ENCODE measurements around the gene CORIN. TPM values are rescaled to one million over a fixed set of nuclear protein-coding genes. Genes with fewer than 3 reads are reported as not detected.

The CORIN gene
- total and polyA plus RNA-seq, 2 of the 4 experiments (the other 2 are of a cell fraction), result 20.3 to 24.7 TPM

GRCh38 chr4:47718696-47719095 is 119.2 kb downstream of the CORIN start:
- Histone ChIP-seq H3K18ac (ENCODE audit: low read depth, low read length) (no peak overlapping the region), H2AFZ (replicated peaks; ENCODE audit: low read length, poor library complexity) (no peak overlapping the region), H4K20me1 (ENCODE audit: insufficient read depth, low read length) (no peaks in the 10 kb centered on the region), H3K4me1 (ENCODE audit: control insufficient read depth, insufficient read depth, low read length) (no peaks in the 10 kb centered on the region), H2BK120ac (ENCODE audit: low read depth, low read length) (no peak overlapping the region), H3K27me3 (ENCODE audit: control insufficient read depth, insufficient read depth, low read length) (peaks cover 4% of the 10 kb centered on the region; the same call in 1 of the 2 replicates), H3K4me3 (ENCODE audit: insufficient read depth, low read depth, low read length) (no peak overlapping the region), H2BK15ac (ENCODE audit: low read depth, low read length) (no peak overlapping the region), H2AK9ac (replicated peaks; ENCODE audit: low read depth, low read length, poor library complexity) (no peak overlapping the region), H3K14ac (replicated peaks; ENCODE audit: low read depth, low read length) (no peak overlapping the region), H2BK20ac (ENCODE audit: low read depth, low read length) (no peak overlapping the region), H3K9me3 (ENCODE audit: control insufficient read depth, insufficient read depth, low read length) (no peaks in the 10 kb centered on the region), H3K4me2 (ENCODE audit: low read depth, low read length) (no peak overlapping the region), H4K91ac (ENCODE audit: insufficient read depth, low read depth, low read length) (no peak overlapping the region), H3K4ac (ENCODE audit: low read depth, low read length) (no peak overlapping the region), H3K79me1 (ENCODE audit: low read depth in 1 of 2, low read length in 2 of 2) (no peaks in the 10 kb centered on the region), H3K27ac (ENCODE audit: insufficient read depth, low read length) (no peak overlapping the region), H3K9me1 (ENCODE audit: insufficient read depth, low read length) (no peaks in the 10 kb centered on the region; the same call in 1 of the 2 replicates), H3K36me3 (ENCODE audit: control insufficient read depth, insufficient read depth, low read length) (no peaks in the 10 kb centered on the region), H3K56ac (ENCODE audit: extremely low read depth, insufficient read depth, low read length) (no peak overlapping the region), H2BK5ac (ENCODE audit: low read depth, low read length, poor library complexity, severe bottlenecking) (no peak overlapping the region), H4K8ac (ENCODE audit: low read depth in 2 of 2, low read length in 2 of 2) (no peak overlapping the region), H4K5ac (ENCODE audit: low read depth, low read length) (no peak overlapping the region), H2AK5ac (ENCODE audit: low read depth, low read length) (no peak overlapping the region), H3K23ac (ENCODE audit: low read depth, low read length) (no peak overlapping the region), H3K9ac (ENCODE audit: low read depth, low read length) (no peak overlapping the region)
- in situ Hi-C loops (cut with MboI; ENCODE audit: low sequenced_read_pairs) (no loop called here), dilution Hi-C loops (cut with HindIII; ENCODE audit: low sequenced_read_pairs, unreplicated experiment) (no loop called here), intact Hi-C loops (cut with micrococcal nuclease) (no loop called here)
- ChIA-PET CTCF (interaction anchor here (1.0 to 1.1 kb wide), 2 partner anchors 9 to 118 kb away, joined by 3 read pairs; no protein-coding TSS in a partner anchor), POLR2A (ENCODE audit: unreplicated experiment) (no interaction called here)
- WGBS, 2 experiments (ENCODE audit: extremely low coverage in 2 of 2, insufficient read length in 1 of 2), result no CpG with 5 or more reads among the region's 2 CpGs
- DNase-seq, result no peak
- TF ChIP-seq SMC3 (IDR thresholded peaks at IDR 0.05; ENCODE audit: low read depth, low read length) (no peak), MAFK (IDR thresholded peaks at IDR 0.05; ENCODE audit: low read depth, low read length) (no peak), RAD21 (IDR thresholded peaks at IDR 0.05; ENCODE audit: low read length) (no peak), CHD1 (IDR thresholded peaks at IDR 0.05; ENCODE audit: low read depth, low read length) (no peak), MAZ (IDR thresholded peaks at IDR 0.05; ENCODE audit: borderline replicate concordance, low read depth, low read length) (no peak), MXI1 (IDR thresholded peaks at IDR 0.05; ENCODE audit: borderline replicate concordance, low read depth, low read length) (no peak), CTCF (conservative IDR thresholded peaks at IDR 0.05; ENCODE audit: low read depth, low read length) (no peak), CEBPB (IDR thresholded peaks at IDR 0.05; ENCODE audit: low read depth, low read length) (no peak), USF2 (IDR thresholded peaks at IDR 0.05; ENCODE audit: low read depth, low read length) (no peak), NFE2L2 (IDR thresholded peaks at IDR 0.05; ENCODE audit: low read depth, low read length) (no peak), FOS (IDR thresholded peaks at IDR 0.05; ENCODE audit: low read depth, low read length) (no peak), BHLHE40 (IDR thresholded peaks at IDR 0.05; ENCODE audit: low read depth, low read length) (no peak), RFX5 (IDR thresholded peaks at IDR 0.05; ENCODE audit: low read depth, low read length) (no peak)
- no TSS peak for BruUV-seq (replicated peaks)
- ATAC-seq (ENCODE audit: low read depth), result no peak
